GM18519 (cell line): Measurements from ENCODE around the gene F2.
"Not testable (repeated sequence)": the region's sequence is repeated elsewhere in the genome, so short reads cannot be mapped to it uniquely, and the experiment has no call there.

Experiments used
- ATAC-seq: cut with Tn5 transposase; IDR thresholded peaks from one replicate; pipeline ENCODE4 v1.9.1; 2021; ENCODE audit warnings: mild to moderate bottlenecking, moderate library complexity; ENCODE audit not compliant: unreplicated experiment, low FRiP score

The F2 gene

DNA sequence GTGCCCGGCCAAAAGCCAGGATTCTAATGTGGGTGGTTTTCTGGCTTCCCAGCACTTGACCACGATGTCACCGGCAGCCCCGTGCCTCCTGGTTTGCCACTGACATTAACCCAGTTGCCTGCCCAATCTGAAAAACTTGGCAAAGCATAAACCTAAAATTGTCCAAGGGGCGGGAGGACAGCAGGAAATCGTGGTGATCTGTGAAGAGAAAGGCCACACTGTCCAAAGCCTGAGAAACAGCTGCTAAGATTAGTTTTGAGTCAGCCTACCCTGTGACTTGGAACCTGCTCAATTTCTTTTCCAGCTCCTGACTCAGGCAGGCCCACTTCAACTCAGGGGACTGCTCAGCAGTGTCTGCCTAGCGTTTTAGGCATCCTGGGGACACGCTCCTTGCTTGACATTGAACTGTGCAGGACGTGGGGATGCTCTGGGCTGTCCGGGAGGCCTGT is 8.2 kb upstream of the F2 start:
- no peak for ATAC-seq

DNA sequence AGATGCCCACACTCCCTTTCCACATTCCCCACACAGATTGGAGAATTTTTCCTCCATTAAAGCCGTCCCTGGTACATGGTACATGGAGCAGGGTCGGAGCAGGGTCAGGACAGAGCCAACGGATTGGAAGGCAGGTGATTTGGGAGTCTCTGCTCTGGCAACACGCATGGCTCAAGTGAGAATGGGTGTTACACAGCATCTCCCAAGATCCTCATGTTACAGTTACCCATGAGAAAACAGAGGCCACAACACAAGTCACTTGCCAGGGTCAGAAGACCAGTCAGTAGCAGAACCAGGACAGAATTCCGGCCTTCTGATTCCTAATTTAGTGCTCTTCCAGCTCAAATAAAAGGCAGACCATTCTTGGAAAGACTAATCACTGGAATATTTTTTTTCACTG is 7.7 kb upstream of the F2 start:
- no peak for ATAC-seq

DNA sequence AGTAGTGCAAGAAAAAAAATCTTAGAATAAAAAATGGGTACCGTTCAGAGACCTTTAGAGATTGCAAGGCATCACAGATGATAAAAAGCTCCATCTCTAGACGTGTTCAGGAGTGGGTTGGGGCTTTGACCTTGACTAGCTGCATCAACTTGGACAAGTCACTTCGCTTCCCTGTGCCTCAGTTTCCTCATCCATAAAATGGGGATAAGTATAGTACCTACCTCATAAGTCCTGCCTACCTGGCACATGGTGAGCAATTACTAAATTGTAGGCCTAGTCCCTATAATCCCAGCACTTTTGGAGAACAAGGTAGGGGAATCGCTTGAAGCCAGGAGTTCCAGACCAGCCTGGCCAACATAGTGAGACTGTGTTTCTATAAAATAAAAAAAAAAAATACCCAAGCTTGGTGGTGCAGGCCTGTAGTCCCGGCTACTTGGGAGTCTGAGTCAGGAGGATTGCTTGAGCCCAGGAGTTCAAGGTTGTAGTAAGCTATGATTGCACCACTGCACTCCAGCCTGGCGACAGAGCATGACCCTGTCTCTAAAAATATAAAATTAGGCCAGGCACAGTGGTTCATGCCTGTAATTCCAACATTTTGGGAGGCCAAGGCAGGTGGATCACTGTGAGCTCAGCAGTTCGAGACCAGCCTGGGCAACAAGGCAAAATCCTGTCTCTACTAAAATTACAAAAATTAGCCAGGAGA is 6.0 kb upstream of the F2 start:
- ATAC-seq: no peak

DNA sequence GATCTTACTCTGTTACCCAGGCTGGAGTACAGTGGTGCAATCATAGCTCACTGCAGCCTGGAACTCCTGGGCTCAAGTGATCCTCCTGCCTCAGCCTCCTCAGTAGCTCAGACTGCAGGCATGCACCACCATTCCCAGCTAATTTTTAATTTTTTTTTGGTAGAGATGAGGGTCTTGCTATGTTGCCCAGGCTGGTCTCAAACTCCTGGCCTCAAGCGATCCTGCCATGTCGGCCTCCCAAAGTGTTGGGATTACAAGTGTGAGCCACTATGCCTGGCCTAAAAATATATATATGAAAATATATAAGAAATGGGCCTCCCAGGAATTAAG is 1.2 kb upstream of the F2 start:
- ATAC-seq: not testable (repeated sequence)

DNA sequence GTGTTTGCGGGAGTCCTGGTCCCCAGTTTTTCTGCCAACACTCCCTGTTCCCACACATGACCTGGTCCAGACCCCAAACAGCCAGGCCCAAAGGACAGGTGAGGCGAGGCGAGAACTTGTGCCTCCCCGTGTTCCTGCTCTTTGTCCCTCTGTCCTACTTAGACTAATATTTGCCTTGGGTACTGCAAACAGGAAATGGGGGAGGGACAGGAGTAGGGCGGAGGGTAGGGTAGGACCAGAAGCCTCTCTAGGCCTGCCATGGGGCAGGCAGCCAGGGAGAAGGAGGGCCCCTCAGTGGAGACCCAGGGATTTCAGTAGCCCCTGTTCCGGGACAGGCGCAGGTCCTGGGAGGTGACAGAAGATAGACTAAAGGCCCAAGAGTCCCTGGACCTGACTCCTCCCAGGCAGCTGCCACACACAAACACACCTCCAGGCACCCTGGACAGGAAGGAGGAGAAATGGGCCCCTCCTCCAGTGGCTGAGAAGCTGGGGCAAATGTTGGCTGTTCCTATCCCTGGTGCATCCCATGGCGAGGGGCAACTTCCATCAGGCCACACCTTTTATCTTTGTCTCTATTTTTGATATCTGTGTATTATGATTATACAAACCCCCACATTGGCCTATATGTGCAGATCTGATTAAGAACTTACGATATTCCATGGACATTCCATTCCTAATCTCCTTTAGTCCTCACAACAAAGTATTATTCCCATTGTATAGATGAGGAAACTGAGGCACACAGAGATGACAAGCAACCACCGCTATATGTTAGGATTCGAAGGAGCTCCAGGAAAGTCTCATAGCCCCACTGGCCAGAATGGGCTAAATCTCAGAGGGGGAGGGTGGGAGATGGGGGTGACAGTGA is 626 bp upstream of the F2 start:
- ATAC-seq: no peak

DNA sequence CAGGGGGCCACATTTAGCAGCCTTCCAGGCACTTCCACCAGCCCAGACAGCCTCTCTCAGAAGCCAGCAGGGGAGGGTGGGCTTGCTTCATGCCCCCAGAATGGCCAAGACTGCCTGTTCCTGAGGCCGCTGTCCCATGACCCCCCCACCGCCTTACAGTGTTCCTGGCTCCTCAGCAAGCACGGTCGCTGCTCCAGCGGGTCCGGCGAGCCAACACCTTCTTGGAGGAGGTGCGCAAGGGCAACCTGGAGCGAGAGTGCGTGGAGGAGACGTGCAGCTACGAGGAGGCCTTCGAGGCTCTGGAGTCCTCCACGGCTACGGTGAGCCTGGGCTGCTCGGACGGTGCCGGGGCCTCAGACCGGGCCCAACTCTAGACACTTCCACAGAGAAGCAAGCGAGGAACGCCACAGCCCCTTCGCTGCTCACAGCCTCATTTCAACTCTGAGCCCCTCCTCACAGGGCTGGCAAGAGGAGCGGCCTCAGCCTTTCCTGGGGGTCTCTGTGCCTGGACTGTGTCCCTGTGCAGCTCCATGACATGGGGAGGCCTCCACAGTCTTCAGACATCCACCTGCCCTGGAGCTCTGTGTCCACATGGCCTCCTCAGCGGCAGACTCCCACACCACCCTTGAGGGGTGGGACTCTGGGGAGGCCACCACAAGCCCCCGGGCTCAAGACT is 668 bp downstream of the F2 start:
- no peak for ATAC-seq

DNA sequence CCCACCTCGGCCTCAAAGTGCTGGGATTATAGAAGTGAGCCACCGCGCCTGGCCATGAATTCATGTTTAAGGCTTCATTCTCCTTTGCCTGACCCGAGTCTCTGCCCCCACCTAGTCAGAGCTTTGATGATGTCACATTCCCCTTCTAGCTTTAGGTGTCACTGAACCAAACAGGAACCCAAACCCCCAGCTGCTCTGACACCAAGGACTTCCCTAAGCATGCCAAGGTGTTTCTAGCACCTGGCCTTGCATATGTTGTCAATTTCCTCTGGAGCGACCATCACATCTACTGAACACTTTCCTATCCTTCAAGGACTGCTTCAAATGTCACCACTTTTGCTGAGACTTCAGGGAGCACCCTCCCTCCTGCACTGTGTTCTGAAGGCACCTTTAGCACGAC is 2.3 kb downstream of the F2 start:
- no peak for ATAC-seq

DNA sequence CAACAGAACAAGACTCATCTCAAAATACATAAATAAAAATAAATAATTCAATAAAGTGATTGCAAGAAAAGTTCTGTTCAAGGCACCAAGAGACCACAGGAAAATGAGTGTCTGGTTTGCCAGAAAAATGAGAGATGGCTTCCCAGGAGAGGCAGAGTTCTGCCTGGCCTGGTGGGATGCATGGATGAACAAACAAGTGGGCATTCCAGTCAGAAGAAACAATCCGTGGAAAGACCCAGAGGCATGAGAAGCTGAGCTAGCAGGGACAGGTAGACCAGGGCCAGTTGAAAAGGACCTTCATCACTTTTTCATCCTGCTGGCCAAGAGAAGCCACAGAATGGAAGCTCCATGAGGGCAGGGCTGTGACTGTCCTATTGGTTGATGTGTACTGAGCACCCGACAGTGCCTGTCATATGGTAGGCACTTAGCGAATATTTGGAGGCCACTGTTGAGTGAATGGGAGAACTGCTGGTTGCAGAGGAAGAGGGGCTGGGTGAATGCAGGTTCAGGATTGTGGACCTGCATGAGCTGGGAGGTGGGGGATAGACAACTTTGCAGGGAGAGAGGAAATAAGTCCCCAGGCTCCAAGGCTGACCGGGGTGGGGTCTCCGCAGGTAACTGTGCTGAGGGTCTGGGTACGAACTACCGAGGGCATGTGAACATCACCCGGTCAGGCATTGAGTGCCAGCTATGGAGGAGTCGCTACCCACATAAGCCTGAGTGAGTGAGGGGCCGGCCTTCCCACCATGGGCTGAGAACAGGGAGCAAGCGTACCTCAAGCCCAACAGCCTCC is 3.7 kb downstream of the F2 start:
- ATAC-seq: no peak

DNA sequence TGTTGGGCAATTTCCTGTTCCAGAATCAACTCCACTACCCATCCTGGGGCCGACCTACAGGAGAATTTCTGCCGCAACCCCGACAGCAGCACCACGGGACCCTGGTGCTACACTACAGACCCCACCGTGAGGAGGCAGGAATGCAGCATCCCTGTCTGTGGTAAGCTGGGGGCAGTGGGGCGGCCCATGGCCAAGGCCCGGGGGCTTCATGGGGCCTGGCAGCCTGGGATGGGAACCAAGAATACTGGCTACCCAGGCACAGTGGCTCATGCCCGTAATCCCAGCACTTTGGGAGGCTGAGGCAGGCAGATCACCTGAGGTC is 4.3 kb downstream of the F2 start:
- no peak for ATAC-seq

DNA sequence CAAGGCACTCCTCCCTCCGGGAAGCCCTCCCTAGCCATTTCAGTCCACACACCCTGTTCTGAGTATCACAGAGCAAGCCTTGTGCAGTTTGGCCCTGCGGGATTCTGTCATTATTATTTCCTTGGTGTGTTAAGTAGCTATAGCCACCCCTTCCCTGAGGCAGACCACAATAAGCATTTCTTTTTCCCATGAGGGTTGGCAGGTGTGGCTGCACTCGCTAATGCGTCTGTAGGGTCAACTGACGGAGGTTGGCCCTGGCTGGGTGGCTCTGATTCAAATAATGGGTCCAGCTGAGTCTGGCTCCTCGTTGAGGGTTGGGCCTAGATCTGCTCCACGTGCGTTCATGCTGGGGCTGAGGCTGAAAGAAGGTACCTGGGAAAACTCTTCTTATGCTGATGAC is 5.1 kb downstream of the F2 start:
- no peak for ATAC-seq

DNA sequence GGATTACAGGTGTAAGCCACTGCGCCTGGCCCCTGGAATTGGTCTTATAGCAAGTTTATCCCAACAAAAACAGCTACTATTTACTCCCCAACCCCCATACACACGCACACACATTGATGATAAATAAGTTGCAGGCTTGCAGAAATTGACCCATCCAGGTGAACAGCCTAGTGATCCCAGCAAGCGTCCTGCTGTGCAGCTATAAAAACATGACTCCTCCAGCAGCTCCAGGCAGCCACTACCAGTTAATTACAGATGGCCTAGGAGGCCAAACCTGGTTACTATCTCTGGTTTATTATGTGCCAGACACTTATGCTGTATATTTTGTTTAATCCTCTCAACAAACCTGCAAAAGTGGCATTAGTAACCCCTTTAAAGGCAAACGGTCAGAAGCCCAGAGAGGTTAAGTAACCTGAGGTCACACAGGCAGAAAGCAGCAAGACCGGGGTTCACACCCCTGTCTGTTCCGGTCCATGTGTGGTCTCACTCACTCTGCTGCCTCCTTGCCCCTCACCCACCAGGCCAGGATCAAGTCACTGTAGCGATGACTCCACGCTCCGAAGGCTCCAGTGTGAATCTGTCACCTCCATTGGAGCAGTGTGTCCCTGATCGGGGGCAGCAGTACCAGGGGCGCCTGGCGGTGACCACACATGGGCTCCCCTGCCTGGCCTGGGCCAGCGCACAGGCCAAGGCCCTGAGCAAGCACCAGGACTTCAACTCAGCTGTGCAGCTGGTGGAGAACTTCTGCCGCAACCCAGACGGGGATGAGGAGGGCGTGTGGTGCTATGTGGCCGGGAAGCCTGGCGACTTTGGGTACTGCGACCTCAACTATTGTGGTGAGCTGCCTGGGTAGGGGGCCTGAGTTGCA is 6.6 kb downstream of the F2 start:
- ATAC-seq: no peak

DNA sequence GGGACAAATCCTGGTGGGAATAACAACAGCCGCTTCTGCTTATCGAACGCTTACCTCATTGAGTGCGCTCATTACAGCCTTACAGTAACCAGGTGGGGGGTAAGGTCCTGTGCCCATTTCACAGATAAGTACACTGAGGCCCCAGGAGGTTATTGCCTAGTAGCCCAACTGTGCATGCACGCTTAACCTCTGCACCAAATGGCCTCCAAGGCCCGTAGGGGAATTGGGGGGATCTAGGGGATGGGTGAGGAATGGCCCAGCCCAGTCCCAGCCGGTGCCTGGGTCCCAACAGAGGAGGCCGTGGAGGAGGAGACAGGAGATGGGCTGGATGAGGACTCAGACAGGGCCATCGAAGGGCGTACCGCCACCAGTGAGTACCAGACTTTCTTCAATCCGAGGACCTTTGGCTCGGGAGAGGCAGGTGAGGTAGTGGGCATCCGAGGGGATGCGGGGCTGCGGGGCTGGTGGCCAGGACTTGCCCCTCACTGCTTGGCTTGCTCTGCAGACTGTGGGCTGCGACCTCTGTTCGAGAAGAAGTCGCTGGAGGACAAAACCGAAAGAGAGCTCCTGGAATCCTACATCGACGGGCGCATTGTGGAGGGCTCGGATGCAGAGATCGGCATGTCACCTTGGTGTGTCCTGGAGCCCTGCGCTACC is 7.3 kb downstream of the F2 start:
- no peak for ATAC-seq

DNA sequence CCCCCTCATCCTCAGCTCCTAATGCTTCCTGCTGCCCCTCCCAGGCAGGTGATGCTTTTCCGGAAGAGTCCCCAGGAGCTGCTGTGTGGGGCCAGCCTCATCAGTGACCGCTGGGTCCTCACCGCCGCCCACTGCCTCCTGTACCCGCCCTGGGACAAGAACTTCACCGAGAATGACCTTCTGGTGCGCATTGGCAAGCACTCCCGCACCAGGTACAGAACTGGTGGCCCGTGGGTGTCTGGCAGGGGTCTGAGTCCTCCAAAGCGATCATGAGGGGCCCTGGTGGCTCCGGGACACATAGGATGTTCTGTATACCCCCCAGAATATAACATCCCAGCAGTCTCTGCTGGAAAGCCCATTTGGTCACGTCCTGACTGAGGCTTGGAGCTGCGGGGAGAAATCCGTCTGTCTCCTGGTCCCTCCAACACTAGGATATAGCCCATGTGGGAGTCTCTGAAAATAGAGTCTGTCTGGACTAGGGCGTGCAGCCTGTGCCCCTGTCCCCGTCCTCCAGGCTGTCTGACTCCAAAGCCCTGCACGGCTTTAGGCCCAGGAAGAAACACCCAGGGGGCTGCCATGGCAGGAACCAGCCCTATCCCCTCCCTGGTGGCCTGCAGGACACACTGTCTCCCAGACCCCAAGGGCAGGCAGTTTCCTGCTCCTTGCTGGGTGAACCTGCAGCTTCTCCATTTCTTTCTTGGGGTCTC is 9.1 kb downstream of the F2 start:
- ATAC-seq: no peak

DNA sequence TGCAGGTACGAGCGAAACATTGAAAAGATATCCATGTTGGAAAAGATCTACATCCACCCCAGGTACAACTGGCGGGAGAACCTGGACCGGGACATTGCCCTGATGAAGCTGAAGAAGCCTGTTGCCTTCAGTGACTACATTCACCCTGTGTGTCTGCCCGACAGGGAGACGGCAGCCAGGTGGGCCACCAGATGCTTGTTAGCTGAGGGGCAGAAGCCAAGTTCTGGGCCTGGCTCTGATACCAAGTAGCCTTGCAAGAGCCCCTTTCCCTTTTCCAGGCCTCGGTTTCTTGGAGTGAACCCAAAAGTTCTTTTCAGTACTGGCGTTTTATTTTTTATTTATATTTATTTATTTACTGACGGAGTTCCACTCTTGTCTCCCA is 9.6 kb downstream of the F2 start:
- ATAC-seq: no peak

DNA sequence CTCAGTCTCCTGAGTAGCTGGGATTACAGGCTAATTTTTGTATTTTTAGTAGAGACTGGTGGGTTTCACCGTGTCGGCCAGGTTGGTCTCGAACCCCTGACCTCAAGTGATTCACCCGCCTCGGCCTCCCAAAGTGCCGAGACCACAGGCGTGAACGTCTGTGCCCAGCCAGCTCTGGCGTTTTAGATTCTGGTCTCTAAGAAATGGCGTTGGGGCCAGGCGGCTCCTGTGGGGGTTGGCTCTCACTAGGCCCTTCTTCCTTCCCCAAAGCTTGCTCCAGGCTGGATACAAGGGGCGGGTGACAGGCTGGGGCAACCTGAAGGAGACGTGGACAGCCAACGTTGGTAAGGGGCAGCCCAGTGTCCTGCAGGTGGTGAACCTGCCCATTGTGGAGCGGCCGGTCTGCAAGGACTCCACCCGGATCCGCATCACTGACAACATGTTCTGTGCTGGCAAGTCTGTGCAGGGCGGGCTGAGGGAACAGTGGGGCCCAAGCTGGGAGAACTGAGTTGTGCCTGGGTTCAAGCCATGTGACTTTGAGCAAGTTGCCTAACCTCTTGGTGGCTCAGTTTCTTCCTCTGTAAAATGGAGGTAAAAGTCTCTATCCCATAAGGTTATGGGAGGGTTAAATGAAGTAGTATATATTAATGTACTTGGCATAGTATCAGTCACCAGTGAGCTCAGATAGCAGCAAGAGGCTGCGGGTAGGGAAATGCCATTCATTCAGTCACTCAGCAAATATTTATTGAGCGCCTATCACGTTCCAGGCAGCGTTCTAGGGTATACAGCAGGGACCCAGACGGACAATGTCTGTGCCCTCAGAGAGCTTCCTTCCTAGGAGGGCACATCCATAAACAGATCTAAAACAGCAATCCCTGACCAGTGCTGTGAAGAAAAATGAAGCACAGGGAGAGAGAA is 10.4 kb downstream of the F2 start:
- no peak for ATAC-seq

DNA sequence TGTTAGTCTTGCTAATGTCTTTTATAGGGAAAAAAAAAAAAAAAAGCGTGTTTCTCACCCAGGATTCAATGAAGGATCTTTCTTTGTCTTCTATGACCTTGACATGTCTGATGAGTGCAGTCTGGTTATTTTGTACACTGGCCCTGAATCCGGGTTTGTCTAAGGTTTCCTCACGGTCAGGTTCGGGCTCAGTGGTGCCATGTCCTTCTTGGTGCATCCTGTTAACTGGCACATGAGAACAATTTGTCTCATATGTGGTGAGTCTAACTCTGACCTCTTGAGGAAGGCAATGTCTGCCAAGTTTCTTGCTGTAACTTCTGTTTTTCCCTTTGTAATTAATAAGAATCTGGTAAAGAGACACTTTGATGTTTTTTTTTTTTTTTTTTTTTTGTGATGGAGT is 12.5 kb downstream of the F2 start:
- ATAC-seq: no peak

DNA sequence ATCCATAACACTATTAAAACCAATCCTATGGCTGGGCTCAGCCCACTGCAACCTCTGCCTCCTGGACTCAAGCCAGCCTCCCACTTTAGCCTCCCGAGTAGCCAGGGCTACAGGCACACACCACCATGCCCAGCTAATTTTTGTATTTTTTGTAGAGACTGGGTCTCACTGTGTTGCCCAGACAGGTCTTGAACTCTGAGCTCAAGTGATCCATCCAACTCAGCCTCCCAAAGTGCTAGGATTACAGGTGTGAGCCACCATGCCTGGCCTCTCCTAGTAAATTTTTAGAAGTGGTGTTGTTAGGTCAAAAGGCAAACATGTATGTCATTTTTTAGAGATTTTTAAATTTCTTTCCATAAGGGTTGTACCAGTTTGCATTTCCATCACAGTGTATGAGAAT is 14.2 kb downstream of the F2 start:
- ATAC-seq: no peak

DNA sequence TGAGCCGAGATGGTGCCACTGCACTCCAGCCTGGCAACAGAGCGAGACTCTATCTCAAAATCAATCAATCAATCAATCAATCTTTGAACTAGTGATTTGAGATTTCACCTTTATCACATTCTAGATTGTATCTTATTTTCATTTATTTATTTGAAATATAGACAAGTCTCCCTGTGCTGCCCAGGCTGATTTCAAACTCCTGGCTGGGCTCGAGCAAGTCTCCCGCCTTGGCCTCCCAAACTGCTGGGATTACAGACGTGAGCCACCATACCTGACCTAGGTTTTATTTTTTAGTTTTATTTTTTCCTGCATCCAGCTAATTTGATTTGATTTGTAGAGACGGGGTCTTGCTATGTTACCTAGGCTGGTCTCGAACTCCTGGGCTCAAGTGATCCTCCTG is 17.1 kb downstream of the F2 start:
- ATAC-seq: no peak
